Thyroid gland (tissue), 4 donors: ENCODE data around the gene WDCP.

Source experiments
- POLR2A ChIP-seq, 2 donors: fragments of 450-650 bp; IDR thresholded peaks; one replicate each; pipeline ENCODE4 v1.6.1; 2017; ENCODE audit warnings: antibody characterized with exemption in 2 of 2, mild to moderate bottlenecking in 2 of 2, moderate library complexity in 1 of 2
- TF ChIP-seq, protein P1 (sequence below), 6 experiments: fragments of 200-600 bp in 3 of 6; fragments of 450-650 bp in 3 of 6; sonication (generic) in 3 of 6; IDR thresholded peaks; one replicate each; pipeline ENCODE4 v1.5.1; 2016 to 2019; ENCODE audit warnings: antibody characterized with exemption in 6 of 6, mild to moderate bottlenecking in 2 of 6, inconsistent platforms in 1 of 6, moderate library complexity in 1 of 6

DNA sequence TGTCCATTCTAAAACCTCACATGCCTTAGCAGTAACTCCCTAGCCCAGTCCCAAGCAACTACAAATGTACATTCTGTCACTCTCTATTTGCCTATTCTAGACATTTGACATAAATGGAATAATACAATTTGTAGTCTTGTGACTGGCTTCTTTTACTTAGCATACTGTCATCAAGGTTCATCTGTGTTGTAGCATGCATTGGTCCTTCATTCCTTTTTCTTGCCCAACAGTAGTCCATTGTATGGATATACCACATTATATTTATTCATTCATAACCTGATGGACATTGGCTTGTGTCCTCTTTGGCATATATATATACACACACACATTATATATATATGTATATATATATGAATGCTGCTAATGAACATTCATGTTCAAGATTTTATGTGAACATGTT is 39.5 kb downstream of the WDCP start:
- no peak for TF ChIP-seq POLR2A (IDR thresholded peaks at IDR 0.05)
- TF ChIP-seq, protein P1, sequence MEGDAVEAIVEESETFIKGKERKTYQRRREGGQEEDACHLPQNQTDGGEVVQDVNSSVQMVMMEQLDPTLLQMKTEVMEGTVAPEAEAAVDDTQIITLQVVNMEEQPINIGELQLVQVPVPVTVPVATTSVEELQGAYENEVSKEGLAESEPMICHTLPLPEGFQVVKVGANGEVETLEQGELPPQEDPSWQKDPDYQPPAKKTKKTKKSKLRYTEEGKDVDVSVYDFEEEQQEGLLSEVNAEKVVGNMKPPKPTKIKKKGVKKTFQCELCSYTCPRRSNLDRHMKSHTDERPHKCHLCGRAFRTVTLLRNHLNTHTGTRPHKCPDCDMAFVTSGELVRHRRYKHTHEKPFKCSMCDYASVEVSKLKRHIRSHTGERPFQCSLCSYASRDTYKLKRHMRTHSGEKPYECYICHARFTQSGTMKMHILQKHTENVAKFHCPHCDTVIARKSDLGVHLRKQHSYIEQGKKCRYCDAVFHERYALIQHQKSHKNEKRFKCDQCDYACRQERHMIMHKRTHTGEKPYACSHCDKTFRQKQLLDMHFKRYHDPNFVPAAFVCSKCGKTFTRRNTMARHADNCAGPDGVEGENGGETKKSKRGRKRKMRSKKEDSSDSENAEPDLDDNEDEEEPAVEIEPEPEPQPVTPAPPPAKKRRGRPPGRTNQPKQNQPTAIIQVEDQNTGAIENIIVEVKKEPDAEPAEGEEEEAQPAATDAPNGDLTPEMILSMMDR (IDR thresholded peaks at IDR 0.05): no peak
